KOPT-K1 (cell line): ENCODE data around the gene EDA.
"Not testable (repeated sequence)": the region's sequence is repeated elsewhere in the genome, so short reads cannot be mapped to it uniquely, and the experiment has no call there.

Experiments used
- H3K27ac ChIP-seq: fragments of 200-600 bp; sonication (generic); 2 replicates; pipeline ENCODE4 v1.5.1; 2016; ENCODE audit warnings: antibody characterized with exemption, mild to moderate bottlenecking, low read depth, low read length; ENCODE audit not compliant: poor library complexity, severe bottlenecking
- H3K36me3 ChIP-seq: fragments of 200-600 bp; sonication (generic); 2 replicates; pipeline ENCODE4 v1.5.1; 2017; ENCODE audit warnings: antibody characterized with exemption, mild to moderate bottlenecking, low read length, moderate library complexity; ENCODE audit not compliant: insufficient read depth
- H3K9me3 ChIP-seq: fragments of 200-600 bp; sonication (generic); 2 replicates; pipeline ENCODE4 v1.5.1; 2017; ENCODE audit warnings: antibody characterized with exemption, low read length, mild to moderate bottlenecking; ENCODE audit not compliant: insufficient read depth, poor library complexity, severe bottlenecking

EDA gene

DNA sequence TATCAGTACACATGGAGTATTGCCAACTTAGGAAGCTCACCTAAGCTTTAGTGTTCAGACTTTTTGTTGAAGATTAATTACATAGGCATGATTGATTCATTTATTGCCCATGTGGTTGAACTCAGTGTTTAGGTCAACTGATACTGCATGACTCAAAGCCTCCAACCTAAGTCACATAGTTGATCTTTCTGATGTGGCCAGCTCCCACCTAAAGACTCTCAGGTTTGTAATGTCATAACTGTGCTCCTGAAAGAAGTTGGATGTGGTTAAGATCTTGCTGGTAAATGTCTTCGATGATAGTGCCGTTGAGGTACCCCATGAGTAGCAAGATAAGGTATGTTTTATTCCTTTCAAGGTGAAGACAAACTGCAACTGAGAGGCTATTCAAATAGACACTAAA, 192.5 kb downstream of the EDA start:
- Histone ChIP-seq H3K27ac (no peak overlapping the region), H3K36me3 (no peaks in the 10 kb centered on the region), H3K9me3 (no peaks in the 10 kb centered on the region)

DNA sequence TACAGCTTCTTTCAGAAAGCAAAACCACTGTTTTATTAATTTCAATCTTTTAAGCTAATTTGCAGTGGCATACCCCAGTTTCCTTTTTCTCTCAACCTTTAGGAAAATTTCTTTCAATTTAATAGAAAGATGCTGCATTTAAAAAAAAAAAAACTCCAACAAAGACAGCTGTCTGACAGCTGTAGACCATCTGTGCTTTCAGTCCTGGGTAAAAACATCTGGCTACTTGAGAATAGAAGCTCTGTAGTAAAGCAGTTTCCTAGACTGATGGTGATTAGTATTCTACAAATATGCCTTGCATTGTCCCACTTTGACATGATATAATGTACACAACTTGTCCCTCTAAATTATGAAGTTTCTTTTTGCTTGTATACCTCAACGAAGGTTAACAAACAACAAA, 197.8 kb downstream of the EDA start:
- Histone ChIP-seq H3K27ac (no peak overlapping the region), H3K36me3 (no peaks in the 10 kb centered on the region), H3K9me3 (no peaks in the 10 kb centered on the region)

DNA sequence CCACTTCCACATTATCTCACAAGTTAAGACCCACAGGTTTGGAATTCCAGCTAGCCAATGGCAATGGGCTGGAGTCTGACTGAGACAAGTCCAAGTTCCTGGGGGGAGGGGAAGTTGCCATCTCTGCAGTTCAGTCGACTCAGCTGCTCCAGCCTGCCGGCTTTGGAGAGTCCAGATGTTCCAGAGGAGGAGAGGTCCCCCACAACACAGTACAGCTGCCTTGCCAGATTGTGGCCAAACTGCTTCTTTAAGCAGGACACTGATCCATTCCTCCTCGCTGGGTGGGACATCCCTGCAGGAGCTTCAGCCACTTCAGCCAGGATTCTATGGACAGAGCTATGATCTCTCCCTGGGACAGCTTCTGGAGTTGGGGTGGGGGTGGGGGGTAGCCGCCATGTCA, 199.2 kb downstream of the EDA start:
- no peak overlapping the region for H3K27ac ChIP-seq
- H3K9me3 ChIP-seq = no peaks in the 10 kb centered on the region

DNA sequence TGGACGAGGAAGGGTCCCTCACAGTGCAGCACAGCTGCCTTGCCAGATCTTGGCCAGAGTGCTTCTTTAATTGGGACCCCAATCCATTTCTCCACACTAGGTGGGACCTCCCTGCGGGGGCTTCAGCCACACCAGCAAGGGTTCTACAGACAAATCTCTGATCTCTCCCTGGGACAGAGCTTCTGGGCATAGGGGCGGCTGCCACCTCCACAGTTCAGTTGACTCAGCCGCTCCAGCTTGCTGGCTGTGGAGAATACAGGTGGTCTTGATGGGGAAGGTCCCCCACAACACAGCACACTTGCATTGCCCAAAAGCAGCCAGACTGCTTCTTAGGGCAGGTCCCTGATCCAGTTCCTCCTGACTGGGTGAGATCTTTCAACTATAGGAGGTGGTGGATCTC, 199.6 kb downstream of the EDA start:
- Histone ChIP-seq H3K9me3 (no peaks in the 10 kb centered on the region), H3K27ac (no peak overlapping the region), H3K36me3 (no peaks in the 10 kb centered on the region)

More for the DNA sequence above, 199.2 kb downstream of the EDA start:
- no peaks in the 10 kb centered on the region for H3K36me3 ChIP-seq

DNA sequence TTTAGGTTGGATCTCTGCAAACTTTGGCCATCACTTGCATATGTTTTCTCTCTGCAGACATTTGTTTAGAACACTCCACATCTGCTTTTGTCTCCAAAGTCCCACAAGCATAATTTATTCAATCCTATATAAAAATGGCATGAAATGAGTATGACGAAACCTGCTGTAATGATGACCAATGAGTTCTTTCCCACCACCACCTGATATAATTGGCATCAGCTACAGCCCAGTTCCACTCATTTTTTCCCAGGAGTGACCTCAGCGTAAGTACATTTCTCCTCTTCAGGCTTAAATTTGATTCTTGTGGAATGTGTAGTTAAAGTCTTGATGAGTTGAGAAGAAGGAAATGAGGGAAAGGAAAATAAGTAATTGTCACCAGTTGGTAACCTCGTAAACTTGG, 228.7 kb downstream of the EDA start:
- no peak overlapping the region for H3K27ac ChIP-seq
- H3K36me3 ChIP-seq = no peaks in the 10 kb centered on the region
- H3K9me3 ChIP-seq = no peaks in the 10 kb centered on the region

DNA sequence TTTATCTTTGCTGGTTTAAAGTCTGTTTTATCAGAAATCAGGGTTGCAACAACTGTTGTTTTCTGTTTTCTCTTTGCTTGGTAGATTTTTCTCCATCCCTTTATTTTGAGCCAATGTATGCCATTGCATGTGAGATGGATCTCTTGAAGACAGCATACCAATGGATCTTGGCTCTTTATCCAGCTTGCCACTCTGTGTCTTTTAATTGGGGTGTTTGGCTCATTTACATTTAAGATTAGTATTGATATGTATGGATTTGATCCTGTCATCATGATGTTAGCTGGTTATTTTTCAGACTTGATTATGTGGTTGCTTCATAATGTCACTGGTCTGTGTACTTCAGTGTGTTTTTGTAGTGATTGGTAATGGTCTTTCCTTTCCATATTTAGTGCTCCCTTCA, 244.1 kb downstream of the EDA start:
- not testable (repeated sequence) for H3K27ac ChIP-seq, H3K9me3 ChIP-seq, H3K36me3 ChIP-seq

DNA sequence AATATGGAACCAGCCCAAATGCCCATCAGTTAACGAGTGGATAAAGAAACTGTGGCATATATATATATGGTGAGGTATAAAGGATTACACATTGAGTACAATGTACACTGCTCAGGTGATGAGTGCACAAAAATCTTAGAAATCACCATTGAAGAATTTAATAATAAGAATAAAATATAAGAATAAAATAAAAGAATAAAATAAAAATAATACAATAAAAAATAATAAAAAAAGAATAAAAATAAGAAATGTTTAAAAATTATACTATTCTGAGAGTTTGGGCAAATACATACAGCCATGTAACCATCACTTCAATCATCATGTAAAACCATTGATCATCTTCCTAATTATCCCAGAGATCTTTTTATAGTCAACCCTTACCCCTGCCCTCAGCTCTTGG, 260.3 kb downstream of the EDA start:
- no peaks in the 10 kb centered on the region for H3K36me3 ChIP-seq
- H3K9me3 ChIP-seq = no peaks in the 10 kb centered on the region
- H3K27ac ChIP-seq = no peak overlapping the region

DNA sequence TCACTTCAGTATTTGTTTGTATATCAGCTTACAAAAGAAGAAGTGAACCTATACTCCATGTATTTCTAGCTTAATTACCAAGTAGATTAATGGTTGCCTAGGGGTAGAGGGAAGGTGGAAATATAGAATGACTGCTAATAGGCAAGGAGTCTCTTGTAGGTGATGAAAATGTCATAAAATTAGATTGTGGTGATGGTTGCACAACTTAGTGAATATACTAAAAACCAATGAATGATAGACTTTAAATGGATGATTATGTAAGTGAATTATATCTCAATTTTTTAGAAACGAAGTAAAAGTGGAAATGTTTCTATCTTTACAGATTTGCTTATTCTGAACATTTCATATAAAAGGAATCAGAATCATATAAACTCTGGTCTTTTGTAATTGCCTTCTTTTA, 268.3 kb downstream of the EDA start:
- Histone ChIP-seq H3K9me3 (no peaks in the 10 kb centered on the region), H3K27ac (no peak overlapping the region), H3K36me3 (no peaks in the 10 kb centered on the region)

DNA sequence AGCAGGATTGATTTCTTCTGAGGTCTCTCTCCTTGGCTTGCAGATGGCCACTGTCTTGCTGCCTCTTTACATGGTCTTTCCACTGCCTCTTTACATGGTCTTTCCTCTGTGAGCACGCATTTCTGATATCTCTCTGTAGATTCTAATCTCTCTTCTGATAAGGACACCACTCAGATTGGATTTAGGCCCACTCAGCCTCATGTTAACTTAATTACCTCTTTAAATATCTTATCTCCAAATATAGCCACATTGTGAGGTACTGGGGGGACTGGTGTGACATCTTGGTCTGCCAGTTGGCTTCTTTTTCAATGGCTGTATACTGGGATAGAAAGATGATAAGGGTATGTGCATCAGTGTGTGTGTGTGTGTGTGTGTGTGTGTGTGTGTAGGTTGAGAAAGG, 280.1 kb downstream of the EDA start:
- H3K36me3 ChIP-seq = no peaks in the 10 kb centered on the region
- H3K27ac ChIP-seq = no peak overlapping the region
- H3K9me3 ChIP-seq = no peaks in the 10 kb centered on the region

DNA sequence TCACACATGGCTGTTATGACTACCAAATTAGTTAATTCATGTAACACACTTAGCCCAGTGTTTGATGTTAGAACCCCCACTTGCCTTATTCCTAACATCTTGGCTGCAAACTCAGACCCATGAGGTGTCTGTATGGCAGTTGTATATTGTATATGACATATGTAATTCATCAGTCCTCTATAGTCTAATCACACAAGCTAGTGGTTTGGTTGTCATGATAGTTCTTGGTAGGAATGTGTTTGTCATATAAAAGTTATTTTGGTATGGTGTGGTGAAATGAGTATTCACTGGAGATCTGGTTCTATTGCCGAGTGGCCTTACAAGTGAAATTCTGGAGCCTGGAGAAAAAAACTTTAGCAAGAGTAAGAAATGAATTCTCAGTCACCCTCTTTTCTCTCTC, 284.6 kb downstream of the EDA start:
- H3K36me3 ChIP-seq = no peaks in the 10 kb centered on the region
- no peaks in the 10 kb centered on the region for H3K9me3 ChIP-seq
- no peak overlapping the region for H3K27ac ChIP-seq

DNA sequence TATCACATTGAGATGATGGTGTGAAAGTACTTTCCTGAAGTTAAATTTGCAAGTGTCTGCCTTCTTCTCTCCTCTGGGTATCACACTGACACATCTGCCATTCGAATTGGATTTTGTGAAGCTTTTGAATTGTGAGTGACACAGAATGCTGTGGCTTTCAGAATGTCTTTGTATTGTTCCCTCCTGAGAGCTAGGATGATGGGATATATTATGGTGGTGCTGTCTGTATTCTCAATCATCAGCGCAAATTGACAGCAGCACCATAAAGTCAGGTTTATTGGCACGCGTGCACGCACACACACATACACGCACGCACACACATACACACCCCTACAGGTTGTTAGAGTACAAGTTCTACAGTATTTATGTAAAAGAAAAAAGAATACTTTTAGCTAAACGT, 290.5 kb downstream of the EDA start:
- H3K36me3 ChIP-seq = no peaks in the 10 kb centered on the region
- no peaks in the 10 kb centered on the region for H3K9me3 ChIP-seq
- H3K27ac ChIP-seq = no peak overlapping the region

DNA sequence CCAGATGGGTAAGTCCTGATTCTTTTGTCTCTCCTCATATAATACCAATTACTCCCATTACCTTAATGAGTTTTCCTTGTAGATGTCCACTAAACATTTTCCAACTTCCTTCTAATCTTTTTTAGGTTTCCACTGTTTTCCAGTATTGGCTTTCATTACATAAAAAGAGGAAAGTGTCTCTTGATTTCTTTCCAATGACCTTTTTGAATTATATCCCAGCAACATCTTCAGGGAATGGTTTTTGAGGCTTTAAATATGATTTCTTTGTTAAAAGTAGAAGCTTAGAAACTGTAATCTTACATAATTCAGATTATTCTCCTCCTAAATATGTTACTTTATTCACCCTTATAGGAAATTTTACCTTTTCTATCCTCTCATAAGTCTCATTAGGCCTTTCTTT, 298.9 kb downstream of the EDA start:
- Histone ChIP-seq H3K9me3 (no peaks in the 10 kb centered on the region), H3K36me3 (no peaks in the 10 kb centered on the region), H3K27ac (no peak overlapping the region)

DNA sequence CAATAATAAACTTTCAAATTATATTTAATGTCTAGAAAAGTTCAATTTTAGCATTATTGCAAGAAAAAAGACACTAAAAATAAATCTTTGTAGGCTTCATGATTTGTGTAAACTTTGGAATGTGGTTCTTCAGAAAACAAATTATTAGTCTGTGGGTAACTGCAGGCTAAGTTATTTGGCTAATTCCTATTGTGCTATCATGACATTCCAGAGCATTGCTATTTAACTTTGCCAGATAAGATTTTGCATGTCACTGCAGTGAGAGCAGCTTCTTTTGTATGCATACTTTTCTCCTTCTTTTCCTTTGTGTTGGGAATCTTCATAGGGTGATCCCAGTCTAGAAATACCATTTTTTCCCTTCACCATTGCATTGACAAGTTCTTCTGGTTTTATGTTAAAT, 303.8 kb downstream of the EDA start:
- H3K36me3 ChIP-seq = no peaks in the 10 kb centered on the region
- H3K9me3 ChIP-seq = no peaks in the 10 kb centered on the region
- no peak overlapping the region for H3K27ac ChIP-seq

DNA sequence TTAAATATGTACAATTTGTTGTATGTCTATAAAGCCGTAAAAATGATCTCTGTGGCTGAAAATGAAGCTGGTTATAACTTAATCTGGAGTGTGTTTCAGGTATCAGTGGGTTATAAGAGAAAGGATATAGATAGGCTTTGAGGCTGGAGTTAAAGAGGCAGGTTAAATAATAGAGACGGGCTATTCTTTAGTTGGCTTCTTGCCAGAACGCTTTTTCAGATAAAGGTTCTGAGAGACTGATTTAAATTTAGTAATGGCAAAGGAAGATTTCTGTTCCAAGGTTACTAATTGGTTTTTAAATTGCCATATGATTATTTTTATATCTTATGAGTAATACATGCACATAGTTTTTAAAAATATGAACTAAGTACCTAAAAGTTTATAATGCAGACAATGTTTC, 316.4 kb downstream of the EDA start:
- Histone ChIP-seq H3K27ac (no peak overlapping the region), H3K9me3 (no peaks in the 10 kb centered on the region), H3K36me3 (no peaks in the 10 kb centered on the region)

DNA sequence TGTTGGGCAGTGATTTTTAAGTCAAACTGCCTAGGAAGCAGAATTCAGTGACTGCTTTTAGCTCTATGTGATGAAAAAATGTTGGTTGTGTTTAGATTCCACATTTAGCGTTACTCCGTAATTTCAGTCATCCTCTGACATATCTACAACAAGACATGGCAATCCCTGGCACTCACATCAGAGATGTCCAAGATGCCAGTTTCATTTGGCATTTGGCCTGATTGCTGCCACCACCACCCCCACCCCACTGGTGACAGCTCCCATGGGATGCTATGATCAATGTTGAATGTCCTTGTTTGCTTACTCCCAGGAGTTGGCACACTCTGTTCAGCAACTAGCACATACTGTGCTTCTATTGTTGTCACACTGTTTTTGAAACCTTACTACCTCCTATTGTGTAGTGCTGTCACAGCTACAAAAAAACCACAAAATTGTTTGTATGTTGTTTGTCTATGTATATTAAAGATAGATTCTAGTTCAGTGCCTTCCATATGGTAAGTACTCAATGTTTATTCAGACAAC, 332.4 kb downstream of the EDA start:
- Histone ChIP-seq H3K27ac (no peak overlapping the region), H3K9me3 (no peaks in the 10 kb centered on the region), H3K36me3 (no peaks in the 10 kb centered on the region)

DNA sequence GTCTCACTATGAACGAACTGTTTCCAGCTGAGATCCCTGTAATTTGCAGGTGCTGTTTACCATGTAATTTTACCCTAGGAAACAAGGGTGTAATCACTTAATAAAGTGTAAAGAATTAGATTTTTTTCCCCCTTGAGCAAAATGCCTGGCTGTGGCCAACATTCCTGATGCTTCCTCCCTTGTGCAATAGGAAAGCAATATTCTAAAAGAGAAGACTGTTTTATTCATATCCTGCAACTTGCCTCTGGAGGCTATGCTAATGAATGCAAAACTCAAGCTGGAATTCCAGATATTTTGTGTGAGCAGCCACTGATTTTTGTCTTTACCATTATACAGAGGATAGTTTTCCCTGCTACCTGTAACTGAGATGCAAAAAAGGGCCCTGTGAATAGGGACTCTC, 335.8 kb downstream of the EDA start:
- H3K9me3 ChIP-seq = no peaks in the 10 kb centered on the region

DNA sequence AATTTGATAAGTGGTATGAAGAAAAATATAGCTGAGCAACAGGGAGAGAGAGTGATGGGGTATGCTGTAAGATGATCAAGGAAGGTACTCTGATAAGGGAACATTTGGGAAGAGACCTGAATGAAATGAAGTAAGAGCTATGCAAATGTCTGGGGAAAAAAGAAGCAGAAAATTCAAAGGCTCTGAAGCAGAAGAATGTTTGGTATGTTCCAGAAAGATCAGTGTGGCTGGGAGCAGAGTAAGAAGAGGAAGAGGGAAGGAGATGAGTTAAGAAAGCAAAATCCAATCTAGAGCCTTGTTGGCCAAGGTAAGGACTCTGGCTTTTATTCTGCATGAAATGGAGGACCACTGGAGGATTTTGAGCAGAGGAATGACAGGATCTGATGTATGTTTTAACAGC, 343.8 kb downstream of the EDA start:
- H3K27ac ChIP-seq = no peak overlapping the region

More for the DNA sequence above, 335.8 kb downstream of the EDA start:
- Histone ChIP-seq H3K36me3 (no peaks in the 10 kb centered on the region), H3K27ac (no peak overlapping the region)

More for the DNA sequence above, 343.8 kb downstream of the EDA start:
- Histone ChIP-seq H3K36me3 (no peaks in the 10 kb centered on the region), H3K9me3 (no peaks in the 10 kb centered on the region)
